ENCODE measurements around the gene C14orf132. TPM values are rescaled to one million over a fixed set of nuclear protein-coding genes. Genes with fewer than 3 reads are reported as not detected.

Gene C14orf132
- total and polyA plus RNA-seq, 2 of the 4 experiments (the other 2 are of a cell fraction), result 6.3 to 13.5 TPM

DNA sequence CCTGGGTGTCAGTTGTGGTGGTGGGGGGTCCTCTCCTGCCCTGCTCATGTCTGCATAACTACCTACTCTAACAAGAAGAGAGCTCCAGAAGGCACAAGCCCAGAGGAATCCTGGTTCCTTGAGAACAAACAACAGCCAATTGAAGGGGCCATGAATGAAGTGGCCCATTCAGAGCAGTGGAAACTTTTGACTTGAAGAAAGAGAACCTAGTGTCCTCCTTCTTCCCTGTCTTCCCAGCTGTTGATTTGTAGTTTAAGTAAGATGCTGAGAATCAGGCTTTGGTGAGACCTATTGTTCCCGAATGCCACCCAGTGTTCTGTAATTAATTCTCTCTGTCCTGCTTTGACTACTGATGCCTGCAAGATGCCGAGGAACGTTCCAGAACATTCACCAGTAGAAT is 79.2 kb downstream of the C14orf132 start:
- H2BK120ac ChIP-seq (ENCODE audit: low read depth, low read length), result peak overlapping the region; percentile 90
- dilution Hi-C loops (cut with HindIII; ENCODE audit: low sequenced_read_pairs, unreplicated experiment) (no loop called here), in situ Hi-C loops (cut with MboI; ENCODE audit: low sequenced_read_pairs) (no loop called here), intact Hi-C loops (cut with micrococcal nuclease) (no loop called here)
- H3K36me3 ChIP-seq (ENCODE audit: control insufficient read depth, insufficient read depth, low read length), result no peaks in the 10 kb centered on the region
- peak overlapping the region; percentile 73 to 89 for H4K8ac ChIP-seq (ENCODE audit: low read depth in 2 of 2, low read length in 2 of 2)
- TF ChIP-seq FOS (IDR thresholded peaks at IDR 0.05; ENCODE audit: low read depth, low read length) (no peak), POLR2A (IDR thresholded peaks at IDR 0.05; ENCODE audit: low read depth, low read length) (no peak), CEBPB (IDR thresholded peaks at IDR 0.05; ENCODE audit: low read depth, low read length) (no peak), MXI1 (IDR thresholded peaks at IDR 0.05; ENCODE audit: borderline replicate concordance, low read depth, low read length) (no peak), NFE2L2 (IDR thresholded peaks at IDR 0.05; ENCODE audit: low read depth, low read length) (no peak), RCOR1 (IDR thresholded peaks at IDR 0.05; ENCODE audit: insufficient replicate concordance, low read length) (no peak), RFX5 (IDR thresholded peaks at IDR 0.05; ENCODE audit: low read depth, low read length) (no peak), MAFK (IDR thresholded peaks at IDR 0.05; ENCODE audit: low read depth, low read length) (no peak), BHLHE40 (IDR thresholded peaks at IDR 0.05; ENCODE audit: low read depth, low read length) (no peak), MAZ (IDR thresholded peaks at IDR 0.05; ENCODE audit: borderline replicate concordance, low read depth, low read length) (no peak), CHD1 (IDR thresholded peaks at IDR 0.05; ENCODE audit: low read depth, low read length) (no peak), SMC3 (IDR thresholded peaks at IDR 0.05; ENCODE audit: low read depth, low read length) (no peak), RAD21 (IDR thresholded peaks at IDR 0.05; ENCODE audit: low read length) (no peak)
- TF ChIP-seq, protein P1, sequence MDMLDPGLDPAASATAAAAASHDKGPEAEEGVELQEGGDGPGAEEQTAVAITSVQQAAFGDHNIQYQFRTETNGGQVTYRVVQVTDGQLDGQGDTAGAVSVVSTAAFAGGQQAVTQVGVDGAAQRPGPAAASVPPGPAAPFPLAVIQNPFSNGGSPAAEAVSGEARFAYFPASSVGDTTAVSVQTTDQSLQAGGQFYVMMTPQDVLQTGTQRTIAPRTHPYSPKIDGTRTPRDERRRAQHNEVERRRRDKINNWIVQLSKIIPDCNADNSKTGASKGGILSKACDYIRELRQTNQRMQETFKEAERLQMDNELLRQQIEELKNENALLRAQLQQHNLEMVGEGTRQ (IDR thresholded peaks at IDR 0.05; ENCODE audit: low read depth, low read length), result no peak
- TF ChIP-seq, protein P2, sequence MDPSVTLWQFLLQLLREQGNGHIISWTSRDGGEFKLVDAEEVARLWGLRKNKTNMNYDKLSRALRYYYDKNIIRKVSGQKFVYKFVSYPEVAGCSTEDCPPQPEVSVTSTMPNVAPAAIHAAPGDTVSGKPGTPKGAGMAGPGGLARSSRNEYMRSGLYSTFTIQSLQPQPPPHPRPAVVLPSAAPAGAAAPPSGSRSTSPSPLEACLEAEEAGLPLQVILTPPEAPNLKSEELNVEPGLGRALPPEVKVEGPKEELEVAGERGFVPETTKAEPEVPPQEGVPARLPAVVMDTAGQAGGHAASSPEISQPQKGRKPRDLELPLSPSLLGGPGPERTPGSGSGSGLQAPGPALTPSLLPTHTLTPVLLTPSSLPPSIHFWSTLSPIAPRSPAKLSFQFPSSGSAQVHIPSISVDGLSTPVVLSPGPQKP (IDR thresholded peaks at IDR 0.05; ENCODE audit: borderline replicate concordance, low read depth, low read length), result no peak
- TF ChIP-seq, protein P3, sequence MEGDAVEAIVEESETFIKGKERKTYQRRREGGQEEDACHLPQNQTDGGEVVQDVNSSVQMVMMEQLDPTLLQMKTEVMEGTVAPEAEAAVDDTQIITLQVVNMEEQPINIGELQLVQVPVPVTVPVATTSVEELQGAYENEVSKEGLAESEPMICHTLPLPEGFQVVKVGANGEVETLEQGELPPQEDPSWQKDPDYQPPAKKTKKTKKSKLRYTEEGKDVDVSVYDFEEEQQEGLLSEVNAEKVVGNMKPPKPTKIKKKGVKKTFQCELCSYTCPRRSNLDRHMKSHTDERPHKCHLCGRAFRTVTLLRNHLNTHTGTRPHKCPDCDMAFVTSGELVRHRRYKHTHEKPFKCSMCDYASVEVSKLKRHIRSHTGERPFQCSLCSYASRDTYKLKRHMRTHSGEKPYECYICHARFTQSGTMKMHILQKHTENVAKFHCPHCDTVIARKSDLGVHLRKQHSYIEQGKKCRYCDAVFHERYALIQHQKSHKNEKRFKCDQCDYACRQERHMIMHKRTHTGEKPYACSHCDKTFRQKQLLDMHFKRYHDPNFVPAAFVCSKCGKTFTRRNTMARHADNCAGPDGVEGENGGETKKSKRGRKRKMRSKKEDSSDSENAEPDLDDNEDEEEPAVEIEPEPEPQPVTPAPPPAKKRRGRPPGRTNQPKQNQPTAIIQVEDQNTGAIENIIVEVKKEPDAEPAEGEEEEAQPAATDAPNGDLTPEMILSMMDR (conservative IDR thresholded peaks at IDR 0.05; ENCODE audit: low read depth, low read length), result no peak
- H3K9me3 ChIP-seq (ENCODE audit: control insufficient read depth, insufficient read depth, low read length), result peaks cover 3% of the 10 kb centered on the region
- H3K4me1 ChIP-seq (ENCODE audit: control insufficient read depth, insufficient read depth, low read length), result peaks cover 28% of the 10 kb centered on the region
- peak overlapping the region; percentile 54; the same call in 1 of the 2 replicates for H3K4ac ChIP-seq (ENCODE audit: low read depth, low read length)
- H3K4me3 ChIP-seq (ENCODE audit: insufficient read depth, low read depth, low read length), result no peak overlapping the region
- no peak overlapping the region for H2AFZ ChIP-seq (replicated peaks; ENCODE audit: low read length, poor library complexity)
- no peak overlapping the region for H3K23ac ChIP-seq (ENCODE audit: low read depth, low read length)
- peak overlapping the region; percentile 64 for H4K5ac ChIP-seq (ENCODE audit: low read depth, low read length)
- DNase-seq, result no peak
- peak overlapping the region; percentile 92 for H2BK20ac ChIP-seq (ENCODE audit: low read depth, low read length)
- H2BK15ac ChIP-seq (ENCODE audit: low read depth, low read length), result peak overlapping the region; percentile 91
- ChIA-PET POLR2A (ENCODE audit: unreplicated experiment) (no interaction called here), CTCF (interaction anchor here (1.8 kb wide), 1 partner anchor 17 kb away, joined by 5 read pairs; no protein-coding TSS in a partner anchor)
- H4K91ac ChIP-seq (ENCODE audit: insufficient read depth, low read depth, low read length), result peak overlapping the region; percentile 71
- no peak for ATAC-seq (ENCODE audit: low read depth)
- H2AK9ac ChIP-seq (replicated peaks; ENCODE audit: low read depth, low read length, poor library complexity), result no peak overlapping the region
- no CpG with 5 or more reads among the region's 3 CpGs for WGBS, 2 experiments (ENCODE audit: extremely low coverage in 2 of 2, insufficient read length in 1 of 2)
- peak overlapping the region; percentile 26 for H3K27ac ChIP-seq (ENCODE audit: insufficient read depth, low read length)
- H2AK5ac ChIP-seq (ENCODE audit: low read depth, low read length), result peak overlapping the region; percentile 83
- no peak overlapping the region for H3K4me2 ChIP-seq (ENCODE audit: low read depth, low read length)
- H3K18ac ChIP-seq (ENCODE audit: low read depth, low read length), result peak overlapping the region; percentile 74
- peak overlapping the region; percentile 45 for H2BK5ac ChIP-seq (ENCODE audit: low read depth, low read length, poor library complexity, severe bottlenecking)
- no peak overlapping the region for H3K56ac ChIP-seq (ENCODE audit: extremely low read depth, insufficient read depth, low read length)
- H3K14ac ChIP-seq (replicated peaks; ENCODE audit: low read depth, low read length), result peak overlapping the region; percentile 7
- H3K9ac ChIP-seq (ENCODE audit: low read depth, low read length), result no peak overlapping the region
- no TSS peak for BruUV-seq (replicated peaks)
- H4K20me1 ChIP-seq (ENCODE audit: insufficient read depth, low read length), result no peaks in the 10 kb centered on the region
- H3K27me3 ChIP-seq (ENCODE audit: control insufficient read depth, insufficient read depth, low read length), result no peaks in the 10 kb centered on the region
- H3K79me1 ChIP-seq (ENCODE audit: low read depth in 1 of 2, low read length in 2 of 2), result peaks cover 0 to 4% of the 10 kb centered on the region in 2 experiments; a peak in 3 of 4 replicates
- H3K9me1 ChIP-seq (ENCODE audit: insufficient read depth, low read length), result peaks cover 11% of the 10 kb centered on the region
